Measurements from ENCODE around the gene CHEK1.

Gene CHEK1

GRCh38 chr11:125626288-125626950, 1.5 kb downstream of the CHEK1 start:
- peak; percentile 75 for DNase-seq (ENCODE audit: low spot score)

- DNase-seq (ENCODE audit: low spot score) = no peak
These were observed 2.4 kb downstream of the CHEK1 start for GRCh38 chr11:125627236-125627910.

GRCh38 chr11:125637840-125638239, 12.9 kb downstream of the CHEK1 start:
- DNase-seq (ENCODE audit: low spot score) = no peak

- DNase-seq (ENCODE audit: low spot score) = no peak
These were observed 13.4 kb downstream of the CHEK1 start for GRCh38 chr11:125638315-125638714.

- no peak for DNase-seq (ENCODE audit: low spot score)
These were observed 20.9 kb downstream of the CHEK1 start for GRCh38 chr11:125645871-125646270.

- DNase-seq (ENCODE audit: low spot score) = no peak
These were observed 24.7 kb downstream of the CHEK1 start for GRCh38 chr11:125649465-125650166.

- no peak for DNase-seq (ENCODE audit: low spot score)
These were observed 37.7 kb downstream of the CHEK1 start for GRCh38 chr11:125662689-125663088.

- DNase-seq (ENCODE audit: low spot score) = no peak
These were observed 38.9 kb downstream of the CHEK1 start for GRCh38 chr11:125663910-125664309.

- DNase-seq (ENCODE audit: low spot score) = no peak
These were observed 42.2 kb downstream of the CHEK1 start for GRCh38 chr11:125667151-125667550.

GRCh38 chr11:125670172-125670571, 45.2 kb downstream of the CHEK1 start:
- no peak for DNase-seq (ENCODE audit: low spot score)

- no peak for DNase-seq (ENCODE audit: low spot score)
These were observed 46.6 kb downstream of the CHEK1 start for GRCh38 chr11:125671561-125671960.

GRCh38 chr11:125674210-125674609, 49.2 kb downstream of the CHEK1 start:
- no peak for DNase-seq (ENCODE audit: low spot score)

- no peak for DNase-seq (ENCODE audit: low spot score)
These were observed 50.2 kb downstream of the CHEK1 start for GRCh38 chr11:125675196-125675595.

- no peak for DNase-seq (ENCODE audit: low spot score)
These were observed 54.4 kb downstream of the CHEK1 start for GRCh38 chr11:125679397-125679796.

GRCh38 chr11:125679837-125680236, 54.9 kb downstream of the CHEK1 start:
- DNase-seq (ENCODE audit: low spot score) = no peak

- DNase-seq (ENCODE audit: low spot score) = no peak
These were observed 55.8 kb downstream of the CHEK1 start, which contains the start of gene ACRV1 for GRCh38 chr11:125680747-125681146. TSS of gene ACRV1 (minus strand) at chr11:125680847. CDS start at chr11:125680780, 67 bp downstream.

- no peak for DNase-seq (ENCODE audit: low spot score)
These were observed 60.3 kb downstream of the CHEK1 start for GRCh38 chr11:125685228-125685627.

- no peak for DNase-seq (ENCODE audit: low spot score)
These were observed 63.1 kb downstream of the CHEK1 start for GRCh38 chr11:125688066-125688465.

- no peak for DNase-seq (ENCODE audit: low spot score)
These were observed 63.7 kb downstream of the CHEK1 start for GRCh38 chr11:125688632-125689031.

- DNase-seq (ENCODE audit: low spot score) = no peak
These were observed 64.4 kb downstream of the CHEK1 start for GRCh38 chr11:125689274-125689859.

GRCh38 chr11:125690006-125690405, 65.0 kb downstream of the CHEK1 start:
- no peak for DNase-seq (ENCODE audit: low spot score)

GRCh38 chr11:125692887-125693286, 67.9 kb downstream of the CHEK1 start:
- no peak for DNase-seq (ENCODE audit: low spot score)

GRCh38 chr11:125694951-125695350, 70.0 kb downstream of the CHEK1 start:
- DNase-seq (ENCODE audit: low spot score) = no peak

All from iPS-NIHi11 (cell line).